BJ (cell line): ENCODE data around the gene FOSL1. TPM values are rescaled to one million over a fixed set of nuclear protein-coding genes. Genes with fewer than 3 reads are reported as not detected.
A peak's percentile ranks its signal among the peaks of the same experiment; 100 is the strongest.

Source experiments
- CTCF ChIA-PET: fragments of 350-600 bp; formaldehyde crosslinking; extraction: SDS; loops from one replicate; lab custom pipeline; 2021; ENCODE audit warnings: antibody characterized with exemption, inconsistent platforms; lab: Yijun Ruan, JAX
- POLR2A ChIA-PET: fragments of 300-600 bp; sonication (Branson Sonifier 250); formaldehyde crosslinking; extraction: SDS; loops from one replicate; lab custom pipeline; 2021; ENCODE audit warnings: antibody characterized with exemption; lab: Charles Lee
- DNase-seq: peaks from one replicate; pipeline ENCODE4 v3.0.0-alpha.2; 2011; ENCODE audit warnings: low read depth
- H3K27me3 ChIP-seq: 2 replicates; pipeline ENCODE4 v1.6.0; 2011; ENCODE audit warnings: low read length; ENCODE audit not compliant: control insufficient read depth, insufficient read depth
- H3K36me3 ChIP-seq: 2 replicates; pipeline ENCODE4 v1.5.1; 2011; ENCODE audit warnings: low read length; ENCODE audit not compliant: control insufficient read depth, insufficient read depth
- H3K4me3 ChIP-seq: 2 replicates; pipeline ENCODE4 v1.5.1; 2011; ENCODE audit warnings: low read depth, mild to moderate bottlenecking, control low read depth, low read length
- polyA plus RNA-seq: library from polyadenylated mRNA; depleted of rRNA; stranded (reverse); fragments of >200 nt; gene quantifications from 2 replicates; pipeline ENCODE4 v1.2.3, GENCODE V29; 2011
- TF ChIP-seq, protein P1 (sequence below): IDR thresholded peaks from 2 replicates; pipeline ENCODE4 v1.5.1; 2011; ENCODE audit warnings: low read depth, mild to moderate bottlenecking, control low read depth, inconsistent platforms, low read length, moderate library complexity; ENCODE audit not compliant: insufficient read depth

FOSL1 gene
- polyA plus RNA-seq, 1 experiment, result 10.3 TPM

DNA sequence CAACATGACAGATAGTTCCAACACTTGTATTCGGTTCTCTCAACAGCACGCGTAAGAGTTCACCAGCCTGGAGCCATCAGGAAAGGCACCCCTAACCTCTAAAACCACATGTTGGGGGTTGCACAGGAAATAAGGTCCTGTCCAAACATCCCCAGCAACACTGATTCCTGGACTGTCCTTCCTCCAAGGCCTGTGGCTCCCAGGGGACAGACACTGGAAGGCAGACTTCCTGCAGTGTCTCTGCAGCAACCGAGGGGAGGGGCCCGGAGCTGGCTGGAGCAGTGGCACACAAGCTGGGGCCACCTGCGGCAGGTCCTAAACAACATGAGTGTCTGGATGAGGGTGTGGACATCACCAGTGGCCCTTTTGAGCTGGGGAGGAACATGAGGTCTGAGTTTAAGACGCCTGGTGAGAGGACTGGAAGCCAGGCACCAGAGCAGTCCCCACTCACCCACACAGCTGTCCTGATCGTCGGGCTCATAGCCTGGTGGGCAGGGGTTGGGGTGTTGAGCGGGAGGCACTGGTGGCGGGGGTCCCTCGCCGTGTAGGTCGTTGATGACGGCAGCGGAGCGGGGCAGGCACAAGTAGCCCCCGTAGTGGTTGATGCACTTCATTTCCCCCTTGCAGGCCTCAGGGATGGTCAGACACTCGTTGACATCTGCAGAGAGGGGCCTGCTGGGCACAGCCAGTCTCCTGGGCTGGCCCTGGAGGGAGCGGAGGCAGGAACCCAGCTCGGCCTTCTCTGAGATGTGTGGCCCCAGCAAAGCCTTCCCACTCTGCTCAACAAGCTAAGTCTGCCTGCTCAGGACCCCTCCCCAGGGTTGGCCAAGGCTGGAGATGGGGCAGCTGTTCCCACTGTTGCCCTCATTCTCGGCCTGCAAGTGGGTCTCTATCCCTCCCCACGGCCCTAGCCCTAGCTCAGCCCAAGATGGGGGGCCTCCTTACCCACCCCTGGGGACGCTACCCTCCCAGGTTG lies 29.2 kb downstream of the FOSL1 start:
- peaks cover 30% of the 10 kb centered on the region for H3K36me3 ChIP-seq
- H3K27me3 ChIP-seq, result no peaks in the 10 kb centered on the region
- POLR2A ChIA-PET, result interaction anchor here (0.6 to 1.4 kb wide), 4 partner anchors 10 to 17 kb away, joined by 3 to 7 read pairs (median 6); partner anchors contain the start of genes CFL1, FIBP and MUS81
- CTCF ChIA-PET, result interaction anchor here (0.7 to 6.9 kb wide), 8 partner anchors 10 to 159 kb away, joined by 3 to 70 read pairs (median 4); partner anchors contain the start of genes FIBP, KAT5 and MUS81
- TF ChIP-seq, protein P1, sequence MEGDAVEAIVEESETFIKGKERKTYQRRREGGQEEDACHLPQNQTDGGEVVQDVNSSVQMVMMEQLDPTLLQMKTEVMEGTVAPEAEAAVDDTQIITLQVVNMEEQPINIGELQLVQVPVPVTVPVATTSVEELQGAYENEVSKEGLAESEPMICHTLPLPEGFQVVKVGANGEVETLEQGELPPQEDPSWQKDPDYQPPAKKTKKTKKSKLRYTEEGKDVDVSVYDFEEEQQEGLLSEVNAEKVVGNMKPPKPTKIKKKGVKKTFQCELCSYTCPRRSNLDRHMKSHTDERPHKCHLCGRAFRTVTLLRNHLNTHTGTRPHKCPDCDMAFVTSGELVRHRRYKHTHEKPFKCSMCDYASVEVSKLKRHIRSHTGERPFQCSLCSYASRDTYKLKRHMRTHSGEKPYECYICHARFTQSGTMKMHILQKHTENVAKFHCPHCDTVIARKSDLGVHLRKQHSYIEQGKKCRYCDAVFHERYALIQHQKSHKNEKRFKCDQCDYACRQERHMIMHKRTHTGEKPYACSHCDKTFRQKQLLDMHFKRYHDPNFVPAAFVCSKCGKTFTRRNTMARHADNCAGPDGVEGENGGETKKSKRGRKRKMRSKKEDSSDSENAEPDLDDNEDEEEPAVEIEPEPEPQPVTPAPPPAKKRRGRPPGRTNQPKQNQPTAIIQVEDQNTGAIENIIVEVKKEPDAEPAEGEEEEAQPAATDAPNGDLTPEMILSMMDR, result no peak
- H3K4me3 ChIP-seq, result peak overlapping the region; percentile 57
- no peak for DNase-seq

DNA sequence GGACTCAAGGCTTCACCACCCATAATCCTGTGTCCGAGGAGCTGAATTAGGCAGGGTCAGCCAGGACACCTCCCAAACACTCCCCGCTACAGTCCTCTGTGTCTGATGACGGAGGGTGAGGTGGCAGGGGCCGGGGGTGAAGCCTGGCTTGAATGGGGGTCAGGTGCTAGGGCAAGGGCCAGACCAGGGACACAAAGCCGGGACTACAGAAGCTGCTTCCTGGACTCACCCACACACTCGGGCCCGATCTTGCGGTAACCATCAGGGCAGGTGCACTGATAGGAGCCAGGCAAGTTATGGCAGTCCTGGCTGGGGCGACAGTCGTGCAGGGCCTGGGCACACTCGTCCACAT lies 29.9 kb downstream of the FOSL1 start:
- Histone ChIP-seq H3K36me3 (peaks cover 33% of the 10 kb centered on the region), H3K4me3 (no peak overlapping the region), H3K27me3 (no peaks in the 10 kb centered on the region)
- DNase-seq, result no peak
- TF ChIP-seq, protein P1, result no peak
- POLR2A ChIA-PET, result no interaction called here
- CTCF ChIA-PET, result interaction anchor here (1.8 to 6.9 kb wide), 3 partner anchors 10 to 152 kb away, joined by 5 to 70 read pairs (median 68); partner anchors contain the start of gene MUS81

DNA sequence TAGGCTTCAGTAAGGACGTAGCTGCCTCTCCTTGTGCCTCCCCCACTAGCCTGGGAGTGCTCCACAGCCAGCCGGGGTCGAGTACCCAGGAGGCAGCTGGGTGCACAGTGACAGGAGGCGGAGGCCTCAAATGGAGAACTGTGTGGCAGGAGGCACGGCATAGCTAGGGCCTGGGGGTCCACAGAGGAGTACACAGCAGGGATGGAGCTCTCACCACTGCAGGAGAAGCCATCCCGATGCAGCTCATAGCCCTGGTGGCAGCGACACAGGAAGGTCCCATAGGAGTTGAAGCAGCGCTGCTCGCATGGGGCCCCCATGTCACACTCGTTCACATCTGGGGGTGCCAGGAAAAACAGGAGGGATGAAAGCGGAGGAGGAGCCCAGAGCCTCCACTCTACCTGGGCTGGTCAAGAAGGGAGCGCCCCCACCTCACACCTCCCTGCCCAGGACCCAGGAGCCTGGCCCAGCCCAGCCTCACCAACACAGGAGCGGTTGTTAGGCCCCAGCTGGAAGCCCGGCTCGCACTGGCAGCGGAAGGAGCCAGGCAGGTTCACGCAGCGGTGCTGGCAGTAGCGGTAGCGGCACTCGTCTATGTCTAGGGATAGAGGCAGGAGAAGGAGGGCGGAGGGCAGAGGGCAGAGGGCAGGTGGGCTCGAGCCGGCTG lies 30.4 kb downstream of the FOSL1 start:
- no peak for DNase-seq
- Histone ChIP-seq H3K36me3 (peaks cover 36% of the 10 kb centered on the region), H3K27me3 (no peaks in the 10 kb centered on the region), H3K4me3 (no peak overlapping the region)
- POLR2A ChIA-PET, result no interaction called here
- TF ChIP-seq, protein P1, result no peak
- CTCF ChIA-PET, result interaction anchor here (6.5 to 6.9 kb wide), 2 partner anchors 9 to 14 kb away, joined by 68 to 70 read pairs; partner anchors contain the start of gene MUS81

DNA sequence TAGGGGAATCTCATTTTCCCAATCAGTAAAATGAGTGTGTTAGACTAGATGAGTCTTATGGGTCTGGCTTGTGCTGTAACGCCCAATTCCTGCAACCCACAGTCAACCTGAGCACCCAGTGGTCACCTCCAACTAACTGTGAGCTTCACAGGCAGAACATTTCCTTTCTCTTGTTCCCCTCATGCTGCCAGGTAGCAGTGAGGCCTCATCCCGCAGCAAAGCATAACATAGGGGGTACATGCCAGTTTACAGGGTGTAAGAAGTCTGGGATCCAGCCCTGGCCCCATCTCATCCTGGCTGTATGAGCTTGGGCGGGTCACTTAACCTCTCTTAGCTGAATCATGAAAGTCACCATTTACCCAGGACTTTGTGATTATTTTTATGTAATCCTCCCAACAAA lies 31.3 kb downstream of the FOSL1 start:
- ChIA-PET POLR2A (interaction anchor here (0.6 kb wide), 1 partner anchor 11 kb away, joined by 4 read pairs; the partner anchor contains the start of gene CFL1), CTCF (interaction anchor here (1.0 to 6.9 kb wide), 4 partner anchors 8 to 20 kb away, joined by 3 to 70 read pairs (median 36); partner anchors contain the start of genes FIBP and MUS81)
- H3K36me3 ChIP-seq, result peaks cover 43% of the 10 kb centered on the region
- TF ChIP-seq, protein P1, result no peak
- no peak for DNase-seq
- no peaks in the 10 kb centered on the region for H3K27me3 ChIP-seq
- H3K4me3 ChIP-seq, result no peak overlapping the region
